ENCODE results near the gene ZFYVE28.

DNA sequence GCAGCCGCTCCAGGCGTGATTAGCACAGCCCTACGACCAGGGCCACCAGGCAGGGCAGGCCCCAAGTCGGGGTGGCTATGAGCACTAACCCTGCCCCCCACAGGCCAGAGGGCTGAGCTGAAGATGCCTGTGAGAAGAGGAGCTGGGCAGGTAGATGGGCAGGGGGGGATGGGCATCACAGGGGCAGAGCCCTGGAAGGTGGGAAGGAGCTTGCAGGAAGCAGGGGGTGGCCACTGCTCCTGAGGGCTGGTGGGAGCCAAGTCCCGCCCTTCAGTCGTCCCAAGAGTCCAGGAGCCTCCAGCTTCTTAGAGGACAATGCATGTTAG is 149.3 kb downstream of the ZFYVE28 start:
- TF ChIP-seq, protein P1, sequence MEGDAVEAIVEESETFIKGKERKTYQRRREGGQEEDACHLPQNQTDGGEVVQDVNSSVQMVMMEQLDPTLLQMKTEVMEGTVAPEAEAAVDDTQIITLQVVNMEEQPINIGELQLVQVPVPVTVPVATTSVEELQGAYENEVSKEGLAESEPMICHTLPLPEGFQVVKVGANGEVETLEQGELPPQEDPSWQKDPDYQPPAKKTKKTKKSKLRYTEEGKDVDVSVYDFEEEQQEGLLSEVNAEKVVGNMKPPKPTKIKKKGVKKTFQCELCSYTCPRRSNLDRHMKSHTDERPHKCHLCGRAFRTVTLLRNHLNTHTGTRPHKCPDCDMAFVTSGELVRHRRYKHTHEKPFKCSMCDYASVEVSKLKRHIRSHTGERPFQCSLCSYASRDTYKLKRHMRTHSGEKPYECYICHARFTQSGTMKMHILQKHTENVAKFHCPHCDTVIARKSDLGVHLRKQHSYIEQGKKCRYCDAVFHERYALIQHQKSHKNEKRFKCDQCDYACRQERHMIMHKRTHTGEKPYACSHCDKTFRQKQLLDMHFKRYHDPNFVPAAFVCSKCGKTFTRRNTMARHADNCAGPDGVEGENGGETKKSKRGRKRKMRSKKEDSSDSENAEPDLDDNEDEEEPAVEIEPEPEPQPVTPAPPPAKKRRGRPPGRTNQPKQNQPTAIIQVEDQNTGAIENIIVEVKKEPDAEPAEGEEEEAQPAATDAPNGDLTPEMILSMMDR (IDR thresholded peaks at IDR 0.05) = no peak
- TF ChIP-seq POLR2A (IDR thresholded peaks at IDR 0.05) = no peak

All from Peyer's patch (tissue), 4 donors.